Measurements from ENCODE around the gene FDXR. TPM values are rescaled to one million over a fixed set of nuclear protein-coding genes. Genes with fewer than 3 reads are reported as not detected.

FDXR gene
- total and polyA plus RNA-seq, 2 of the 8 experiments (the other 6 are each of a cell fraction or from before 2014, with no cell fraction given) = 24.2 to 31.4 TPM

DNA sequence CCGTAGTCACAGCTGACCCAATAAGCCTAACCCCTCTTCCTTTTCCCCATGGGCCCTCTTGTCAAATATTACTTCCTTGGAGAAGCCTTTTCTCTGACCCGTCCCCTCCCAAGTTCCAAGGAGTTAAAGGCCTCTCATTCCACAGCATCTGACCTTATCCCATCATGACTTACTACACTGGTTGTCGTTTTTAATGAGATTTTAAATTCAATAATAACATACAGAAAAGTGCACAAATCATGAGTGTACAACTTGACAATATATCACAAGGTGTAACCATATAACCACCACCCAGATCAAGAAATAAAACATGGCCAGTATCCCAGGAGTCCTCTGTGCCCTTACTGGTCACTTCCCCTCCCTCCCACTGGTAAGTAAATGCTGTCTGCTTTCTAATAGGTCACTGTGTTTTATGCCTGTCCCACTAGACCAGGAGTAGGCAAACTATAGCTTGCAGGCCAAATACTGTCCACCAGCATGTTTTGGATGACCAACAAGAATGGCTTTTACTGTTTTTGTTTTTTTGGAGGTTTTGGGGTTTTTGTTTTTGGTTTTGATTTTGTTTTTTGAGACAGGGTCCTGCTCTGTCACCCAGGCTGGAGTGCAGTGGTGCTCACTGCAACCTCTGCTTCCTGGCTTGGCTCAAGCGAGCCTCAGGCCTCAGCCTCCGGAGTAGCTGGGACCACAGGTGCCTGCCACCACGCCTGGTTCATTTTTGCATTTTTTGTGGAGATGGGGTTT, 1.2 kb upstream of the FDXR start:
- H2BK12ac ChIP-seq (ENCODE audit: low read depth, low read length) = no peak overlapping the region
- H3K18ac ChIP-seq (ENCODE audit: extremely low read depth, low read length) = no peak overlapping the region; the same call in 1 of the 2 replicates
- no peak overlapping the region for H4K8ac ChIP-seq (ENCODE audit: extremely low read depth, insufficient read depth, low read length)
- no peak overlapping the region for H2BK120ac ChIP-seq (replicated peaks; ENCODE audit: low read depth, low read length)
- H3K23ac ChIP-seq (ENCODE audit: insufficient read length) = no peak overlapping the region
- CTCF ChIA-PET (ENCODE audit: partially characterized antibody) = interaction anchor here (1.0 to 81.0 kb wide), 6 partner anchors 14 to 88 kb away, joined by 3 to 2981 read pairs (median 6); partner anchors contain the start of genes GRIN2C, NAT9 and OTOP2
- H3K4me2 ChIP-seq (ENCODE audit: insufficient read depth in 1 of 2, low read depth in 2 of 2, low read length in 2 of 2) = peak overlapping the region; percentile 63 to 100
- H3K9me3 ChIP-seq (ENCODE audit: insufficient read depth in 2 of 2, low read depth in 1 of 2, low read length in 1 of 2) = no peaks in the 10 kb centered on the region
- peak overlapping the region; percentile 69 to 99 (median 81) for H3K4me3 ChIP-seq (ENCODE audit: extremely low read depth in 1 of 4, insufficient read depth in 2 of 4, low read depth in 3 of 4, low read length in 4 of 4)
- H3K79me2 ChIP-seq (ENCODE audit: control insufficient read depth in 1 of 2, insufficient read depth in 2 of 2, low read length in 2 of 2) = no peaks in the 10 kb centered on the region; a peak in 1 of 4 replicates
- DNase-seq (ENCODE audit: low read depth in 1 of 2, low spot score in 2 of 2) (no peak), FAIRE-seq (no peak)
- peaks cover 7% of the 10 kb centered on the region; the same call in 1 of the 2 replicates for H3K79me1 ChIP-seq (ENCODE audit: low read depth, low read length)
- 65% methylated on average over 6 of the region's 6 CpGs; no CpG with 5 or more reads in 1 of the 2 experiments for WGBS, 2 experiments (ENCODE audit: extremely low coverage in 1 of 2, insufficient coverage in 1 of 2, insufficient read length in 1 of 2, insufficient replicate concordance in 2 of 2, low coverage in 1 of 2, low lambda C conversion rate in 2 of 2, missing lambda C conversion rate in 1 of 2)
- no peak overlapping the region for H4K91ac ChIP-seq (replicated peaks; ENCODE audit: insufficient read length, low read length)
- H3K27me3 ChIP-seq (replicated peaks in 1 of 4; ENCODE audit: control insufficient read depth in 3 of 4, extremely low read depth in 1 of 4, insufficient read depth in 3 of 4, low read length in 3 of 4) = peaks cover 0 to 3% (median 0%) of the 10 kb centered on the region in 4 experiments; a peak in 2 of 7 replicates
- no peak overlapping the region for H2BK5ac ChIP-seq (ENCODE audit: low read depth, low read length)
- no peaks in the 10 kb centered on the region for H3K36me3 ChIP-seq (ENCODE audit: control insufficient read depth in 2 of 4, insufficient read depth in 4 of 4, low read length in 3 of 4)
- no peak overlapping the region for H3K56ac ChIP-seq (replicated peaks; ENCODE audit: insufficient read length, low read depth, low read length)
- H4K20me1 ChIP-seq (replicated peaks in 1 of 2; ENCODE audit: control insufficient read depth in 1 of 2, insufficient read depth in 2 of 2, low read length in 2 of 2) = no peaks in the 10 kb centered on the region
- H2AFZ ChIP-seq (ENCODE audit: low read length) = no peak overlapping the region
- H3K9ac ChIP-seq (replicated peaks in 1 of 4; ENCODE audit: extremely low read depth in 1 of 4, low read depth in 3 of 4, low read length in 3 of 4) = peak overlapping the region; percentile 77 to 98 (median 90)
- H3K14ac ChIP-seq (ENCODE audit: insufficient read length) = no peak overlapping the region
- no peak overlapping the region for H2AK5ac ChIP-seq (ENCODE audit: low read depth, low read length)
- H3K23me2 ChIP-seq (ENCODE audit: low read depth, low read length) = peaks cover 10% of the 10 kb centered on the region
- POLR2A ChIA-PET (ENCODE audit: partially characterized antibody) = interaction anchor here (0.6 to 2.6 kb wide), 19 partner anchors 8 to 336 kb away, joined by 3 to 17 read pairs (median 4); partner anchors contain the start of gene SLC16A5
- H3K4me1 ChIP-seq (replicated peaks in 1 of 4; ENCODE audit: control insufficient read depth in 3 of 4, insufficient read depth in 4 of 4, low read length in 3 of 4) = peaks cover 0 to 14% (median 6%) of the 10 kb centered on the region in 4 experiments; a peak in 6 of 7 replicates
- H3K4ac ChIP-seq (replicated peaks; ENCODE audit: insufficient read length, low read depth, low read length) = no peak overlapping the region
- H2BK15ac ChIP-seq (ENCODE audit: low read length) = no peak overlapping the region
- no peak overlapping the region for H2BK20ac ChIP-seq (ENCODE audit: low read length)
- H3K27ac ChIP-seq (ENCODE audit: low read depth, low read length) = peak overlapping the region; percentile 90; the same call in 1 of the 2 replicates
- no peak overlapping the region for H4K5ac ChIP-seq (ENCODE audit: insufficient read length, low read depth, low read length)
- no peak for TF ChIP-seq TBP (IDR thresholded peaks at IDR 0.05; ENCODE audit: low read depth, low read length)
- no peak for TF ChIP-seq CBX5 (IDR thresholded peaks at IDR 0.05; ENCODE audit: low read depth, low read length)
- TF ChIP-seq SP1 (IDR thresholded peaks at IDR 0.05; ENCODE audit: low read depth, low read length) = no peak
- TF ChIP-seq SAP30 (IDR thresholded peaks at IDR 0.05; ENCODE audit: insufficient read depth, insufficient replicate concordance, low read length) = no peak
- no peak for TF ChIP-seq USF2 (IDR thresholded peaks at IDR 0.05; ENCODE audit: low read length)
- TF ChIP-seq RXRA (IDR thresholded peaks at IDR 0.05; ENCODE audit: insufficient read depth, low read depth, low read length) = no peak
- no peak for TF ChIP-seq TAF7 (optimal IDR thresholded peaks at IDR 0.05; ENCODE audit: borderline replicate concordance, low read depth, low read length)
- no peak for TF ChIP-seq JUND (IDR thresholded peaks at IDR 0.05; ENCODE audit: low read length)
- TF ChIP-seq SIN3A (conservative IDR thresholded peaks at IDR 0.05 in 1 of 2, IDR thresholded peaks at IDR 0.05 in 1 of 2; ENCODE audit: low read depth in 1 of 2, low read length in 2 of 2) = no peak
- TF ChIP-seq EZH2 (IDR thresholded peaks at IDR 0.05; ENCODE audit: low read depth, low read length, severe bottlenecking) = no peak

Data from H1 (cell line).